Stimulated activated CD8-positive, alpha-beta memory T cell treated with anti-CD3 and anti-CD28 coated beads, Interleukin-15, amount 100 ng/mL, for 24 hours (primary cell): ENCODE measurements around the gene RNU6-1.

Experiments
- DNase-seq: peaks from one replicate; pipeline ENCODE4 v3.0.0-alpha.2; 2020; ENCODE audit warnings: low read depth

Gene RNU6-1

DNA sequence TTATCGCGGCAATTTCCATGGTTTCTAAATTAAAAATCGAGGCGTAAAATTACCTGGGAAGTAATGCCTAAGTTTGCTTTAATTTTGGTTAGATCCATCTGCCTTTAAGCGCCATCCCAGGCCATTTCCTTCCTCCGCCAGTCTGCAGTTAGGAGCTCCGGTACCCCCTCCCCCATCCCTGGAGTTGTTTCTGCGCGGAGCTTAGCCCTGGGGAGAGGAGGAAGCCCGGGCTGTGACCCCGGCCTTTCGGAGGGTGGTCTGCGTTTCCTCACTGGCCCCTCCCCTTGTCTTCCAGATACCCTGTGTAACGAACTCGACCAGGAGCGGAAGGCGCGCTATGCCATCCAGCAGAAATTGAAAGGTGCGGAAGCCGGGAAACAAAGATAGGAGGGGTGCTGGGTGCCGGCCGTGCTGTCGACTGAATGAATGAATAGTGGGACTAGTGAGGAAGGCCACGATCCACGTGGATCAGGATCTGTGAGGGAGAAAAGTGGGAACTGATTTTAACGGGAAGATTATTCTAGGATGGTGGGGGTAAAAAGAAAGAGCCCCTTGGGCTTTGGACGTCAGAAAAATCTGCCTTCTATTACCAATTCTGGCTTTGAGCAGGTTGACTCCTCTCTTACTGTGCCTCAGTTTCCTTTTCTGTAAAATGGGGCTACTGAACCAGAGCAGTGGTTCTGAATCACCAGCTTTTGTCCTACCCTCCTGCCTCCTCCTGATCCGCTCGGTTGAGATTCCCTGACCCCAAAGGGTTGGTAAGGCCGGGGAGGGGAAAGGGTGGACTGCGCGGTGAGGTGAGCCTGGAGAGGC is 6.7 kb downstream of the RNU6-1 start:
- DNase-seq = no peak

GRCh38 chr15:67832031-67832551 is 7.8 kb downstream of the RNU6-1 start:
- DNase-seq = no peak

DNA sequence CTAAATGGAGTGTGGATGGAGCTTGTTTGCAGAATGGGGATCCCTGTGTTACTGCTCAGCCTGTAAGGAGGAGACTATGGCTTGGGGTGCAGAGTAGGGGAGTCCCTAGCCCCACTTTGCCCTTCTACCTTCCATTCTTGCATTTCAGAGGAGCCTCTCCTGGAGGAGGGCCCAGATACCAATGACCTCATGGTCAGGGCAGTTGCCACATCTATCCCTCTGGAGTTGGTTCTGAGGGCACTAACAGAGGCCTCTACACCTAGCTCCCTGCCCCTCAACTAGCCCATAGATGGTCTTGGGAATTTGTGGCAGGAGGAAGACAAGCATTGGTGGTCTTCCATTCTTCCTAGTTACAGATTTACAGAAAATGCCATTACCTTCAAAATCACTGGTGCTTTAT is 8.5 kb downstream of the RNU6-1 start:
- DNase-seq = no peak

- no peak for DNase-seq
These were observed 10.0 kb downstream of the RNU6-1 start for GRCh38 chr15:67829647-67830504.

GRCh38 chr15:67828969-67829646 is 10.7 kb downstream of the RNU6-1 start:
- DNase-seq = no peak

GRCh38 chr15:67828278-67828968 is 11.4 kb downstream of the RNU6-1 start:
- no peak for DNase-seq

GRCh38 chr15:67827562-67828277 is 12.1 kb downstream of the RNU6-1 start:
- DNase-seq = no peak

DNA sequence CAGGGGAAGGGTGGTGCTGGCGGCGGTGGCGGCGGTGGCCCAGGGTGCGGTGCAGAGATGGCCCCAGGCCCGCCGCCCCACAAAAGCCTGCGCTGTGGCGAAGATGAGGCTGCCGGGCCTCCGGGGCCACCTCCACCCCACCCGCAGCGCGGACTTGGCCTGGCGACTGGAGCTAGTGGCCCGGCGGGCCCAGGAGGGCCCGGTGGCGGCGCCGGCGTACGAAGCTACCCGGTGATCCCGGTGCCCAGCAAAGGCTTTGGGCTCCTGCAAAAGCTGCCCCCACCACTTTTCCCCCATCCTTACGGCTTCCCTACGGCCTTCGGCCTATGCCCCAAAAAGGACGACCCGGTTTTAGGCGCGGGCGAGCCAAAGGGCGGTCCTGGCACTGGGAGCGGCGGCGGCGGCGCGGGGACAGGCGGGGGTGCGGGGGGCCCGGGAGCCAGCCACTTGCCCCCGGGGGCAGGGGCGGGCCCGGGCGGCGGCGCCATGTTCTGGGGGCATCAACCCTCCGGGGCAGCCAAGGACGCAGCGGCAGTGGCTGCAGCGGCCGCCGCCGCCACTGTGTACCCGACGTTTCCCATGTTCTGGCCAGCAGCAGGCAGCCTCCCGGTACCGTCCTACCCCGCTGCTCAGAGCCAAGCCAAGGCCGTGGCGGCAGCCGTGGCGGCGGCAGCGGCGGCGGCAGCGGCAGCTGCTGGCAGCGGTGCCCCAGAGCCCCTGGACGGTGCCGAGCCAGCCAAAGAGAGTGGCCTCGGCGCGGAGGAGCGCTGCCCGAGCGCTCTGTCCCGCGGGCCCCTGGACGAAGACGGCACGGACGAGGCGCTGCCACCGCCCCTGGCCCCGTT is 12.9 kb downstream of the RNU6-1 start:
- DNase-seq = no peak

DNA sequence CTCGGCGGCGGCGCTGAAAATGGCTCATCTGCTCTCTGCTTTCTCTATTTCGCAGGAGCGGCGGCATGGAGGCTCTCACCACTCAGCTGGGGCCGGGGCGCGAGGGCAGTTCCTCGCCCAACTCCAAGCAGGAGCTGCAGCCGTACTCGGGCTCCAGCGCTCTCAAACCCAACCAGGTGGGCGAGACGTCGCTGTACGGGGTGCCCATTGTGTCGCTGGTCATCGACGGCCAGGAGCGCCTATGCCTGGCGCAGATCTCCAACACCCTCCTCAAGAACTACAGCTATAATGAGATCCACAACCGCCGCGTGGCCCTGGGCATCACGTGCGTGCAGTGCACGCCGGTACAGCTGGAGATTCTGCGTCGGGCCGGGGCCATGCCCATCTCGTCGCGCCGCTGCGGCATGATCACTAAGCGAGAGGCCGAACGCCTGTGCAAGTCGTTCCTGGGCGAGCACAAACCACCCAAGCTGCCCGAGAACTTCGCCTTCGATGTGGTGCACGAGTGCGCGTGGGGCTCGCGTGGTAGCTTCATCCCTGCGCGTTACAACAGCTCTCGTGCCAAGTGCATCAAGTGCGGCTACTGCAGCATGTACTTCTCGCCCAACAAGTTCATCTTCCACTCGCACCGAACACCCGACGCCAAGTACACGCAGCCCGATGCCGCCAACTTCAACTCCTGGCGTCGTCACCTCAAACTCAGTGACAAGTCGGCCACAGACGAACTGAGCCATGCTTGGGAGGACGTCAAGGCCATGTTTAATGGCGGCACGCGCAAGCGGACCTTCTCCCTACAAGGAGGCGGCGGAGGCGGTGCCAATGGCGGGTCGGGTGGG is 13.7 kb downstream of the RNU6-1 start:
- no peak for DNase-seq

DNA sequence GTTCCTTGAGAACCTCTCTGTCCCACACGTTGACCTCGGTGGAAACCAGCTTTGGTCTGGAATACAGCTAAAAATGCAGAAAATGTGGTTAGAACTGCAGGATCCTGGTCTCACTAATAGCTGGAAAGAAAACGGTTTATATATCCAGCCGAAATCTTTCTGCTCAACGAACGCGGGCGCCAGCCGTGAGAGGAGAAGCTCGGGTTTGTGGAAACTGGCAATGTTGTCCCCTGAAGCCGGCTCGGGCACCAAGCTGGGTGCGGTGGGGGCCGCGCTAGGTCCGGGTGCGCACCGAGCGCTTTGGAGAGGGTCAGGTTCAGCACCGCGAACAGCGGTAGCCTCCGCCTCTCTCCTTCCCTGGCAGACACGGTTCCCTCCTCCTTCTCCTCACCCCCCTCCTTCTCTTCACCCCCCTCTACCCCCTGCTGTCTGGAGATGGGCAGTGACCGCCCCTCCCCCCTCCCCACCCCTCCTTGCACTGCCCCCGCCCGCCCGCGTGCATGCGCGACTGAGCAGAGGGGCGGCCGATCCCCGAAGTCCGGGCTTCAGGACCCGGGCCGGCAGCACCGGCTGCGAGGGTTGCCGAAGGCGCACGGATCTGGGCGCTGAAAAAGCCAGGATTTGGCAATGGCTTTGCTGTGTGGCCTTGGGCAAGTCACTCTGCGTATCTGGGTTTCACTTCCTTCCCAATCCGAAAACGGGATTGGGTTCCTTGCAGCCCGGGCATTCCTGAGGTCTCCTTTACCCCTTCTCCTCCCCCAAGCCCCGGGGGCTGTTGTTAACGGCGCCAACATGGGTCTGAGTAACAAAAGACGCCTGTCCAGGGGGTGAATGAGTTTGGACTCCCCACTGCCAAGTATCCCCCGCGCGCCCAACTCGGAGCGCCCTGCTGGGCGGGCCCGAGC is 14.6 kb downstream of the RNU6-1 start, which contains the start of gene SKOR1:
Gene SKOR1, plus strand, starts transcription at position 534 of the 905 bp plus-strand sequence. Its CDS starts 94 bp downstream, at position 628.
- no peak for DNase-seq

DNA sequence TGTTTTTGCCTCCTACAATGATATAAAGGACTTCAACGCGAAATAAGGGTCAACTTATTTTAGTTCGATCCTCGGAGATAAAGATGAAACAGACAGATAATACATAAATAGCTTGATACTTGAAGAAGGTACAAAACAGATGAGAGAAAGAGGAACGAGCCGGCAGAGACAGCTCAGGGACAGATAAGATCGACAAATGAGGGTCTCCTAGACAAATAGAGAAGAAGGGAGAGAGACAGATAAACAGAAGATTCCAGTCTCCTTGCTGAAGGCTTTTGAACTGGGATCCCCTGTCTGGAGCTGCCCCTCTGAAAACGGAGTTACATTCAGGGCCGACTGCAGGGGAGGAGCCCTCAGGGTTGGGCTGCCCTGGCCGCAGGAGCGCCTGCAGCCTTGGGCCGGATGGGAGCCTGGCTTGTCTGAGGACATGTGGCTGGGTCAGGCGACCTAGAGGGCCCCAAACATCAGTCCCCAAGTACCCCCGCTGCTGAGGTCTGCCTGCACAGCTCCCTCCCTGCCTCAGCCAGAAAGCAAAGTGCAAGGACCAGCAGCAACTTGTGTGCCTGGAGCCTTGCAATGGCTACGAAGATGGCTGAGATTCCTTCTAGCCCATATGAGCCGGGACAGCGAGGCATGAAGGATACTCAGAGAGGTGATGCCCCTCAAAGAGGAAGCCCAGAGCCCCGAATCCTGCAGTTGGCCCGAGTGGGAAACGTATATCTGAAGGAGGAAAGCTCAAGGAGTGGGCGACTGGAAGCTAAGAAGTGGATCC is 15.5 kb downstream of the RNU6-1 start:
- DNase-seq = no peak

GRCh38 chr15:67823314-67824196 is 16.3 kb downstream of the RNU6-1 start:
- no peak for DNase-seq

GRCh38 chr15:67822537-67823313 is 17.1 kb downstream of the RNU6-1 start:
- no peak for DNase-seq

DNA sequence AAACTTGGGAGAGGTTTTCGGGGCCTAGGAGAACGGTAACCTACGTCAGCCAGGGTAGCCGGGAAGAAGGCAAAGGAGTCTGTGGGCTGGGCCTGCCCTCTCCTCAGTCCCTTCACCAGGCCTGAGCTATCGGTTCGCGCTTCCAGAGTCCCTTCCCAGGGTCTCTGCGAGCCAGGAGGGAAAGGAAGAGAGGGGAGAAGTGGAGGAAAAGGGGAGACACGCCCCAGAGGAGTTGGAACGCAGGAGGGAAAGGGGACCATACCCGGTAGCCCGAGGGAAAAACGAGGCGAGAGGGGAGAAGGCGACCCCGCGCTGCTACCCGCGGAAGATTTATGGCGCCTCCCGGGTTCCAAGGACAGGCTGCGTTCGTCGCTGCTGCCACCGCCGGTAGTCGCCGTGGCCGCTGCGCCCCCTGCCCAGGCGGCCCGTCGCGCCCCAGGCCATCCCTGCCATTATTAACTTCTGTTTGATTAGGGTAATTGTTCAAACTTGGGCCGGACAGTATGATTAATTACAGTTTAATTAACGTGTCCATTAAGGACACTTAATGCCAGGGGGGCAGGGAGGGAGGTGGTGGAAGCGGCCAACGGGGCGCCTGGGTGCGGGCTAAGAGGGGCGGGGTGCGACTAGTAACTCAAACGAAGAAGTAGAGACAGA is 17.9 kb downstream of the RNU6-1 start:
- no peak for DNase-seq
